Peyer's patch (tissue), 4 donors: Measurements from ENCODE around the gene MYRIP.

Source experiments
- POLR2A ChIP-seq, 2 donors: fragments of 450-650 bp; IDR thresholded peaks; one replicate each; pipeline ENCODE4 v1.5.1; 2017; ENCODE audit warnings: antibody characterized with exemption in 2 of 2, mild to moderate bottlenecking in 2 of 2, moderate library complexity in 2 of 2
- TF ChIP-seq, protein P1 (sequence below), 6 experiments: fragments of 450-650 bp in 4 of 6; fragments of 200-600 bp in 2 of 6; sonication (generic) in 1 of 6; IDR thresholded peaks; one replicate each; pipeline ENCODE4 v1.5.1; 2017 to 2019; ENCODE audit warnings: antibody characterized with exemption in 6 of 6, mild to moderate bottlenecking in 3 of 6, moderate library complexity in 1 of 6

DNA sequence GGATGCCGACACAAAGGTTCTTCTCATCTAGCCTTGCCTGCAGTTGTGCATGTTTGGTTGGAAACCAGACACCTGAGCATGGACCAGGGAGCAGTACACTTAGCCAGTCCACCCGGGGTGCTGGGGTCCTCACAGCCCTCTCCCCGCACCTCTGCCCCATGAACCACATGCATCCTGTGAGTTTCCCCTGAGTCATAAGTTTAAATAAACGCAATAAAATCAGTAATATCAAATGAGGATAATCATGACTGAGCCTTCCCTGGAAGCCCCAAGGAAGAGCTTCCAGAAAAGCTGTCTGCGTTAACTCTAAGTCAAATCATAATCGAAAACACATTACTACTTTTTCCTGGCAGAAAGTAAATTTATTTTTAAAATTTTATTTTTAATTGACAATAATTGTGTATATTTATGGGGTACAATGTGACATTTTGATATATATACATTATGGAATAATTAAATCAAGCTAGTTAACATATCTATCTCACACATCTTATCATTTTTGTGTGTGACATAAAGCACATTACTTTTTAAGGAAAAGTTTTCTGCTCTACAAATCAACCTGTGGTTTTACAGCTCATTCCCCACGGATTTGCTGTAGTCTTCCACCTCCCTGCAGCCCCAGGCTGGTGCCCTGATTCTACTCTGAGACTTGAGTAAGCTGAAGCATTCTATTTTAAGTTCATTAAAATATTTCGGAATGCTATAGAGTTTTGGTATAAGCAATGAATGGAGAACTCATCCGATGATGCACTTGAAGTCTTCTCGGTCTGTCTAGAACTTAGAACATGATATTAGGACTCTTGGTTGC, 334.1 kb downstream of the MYRIP start:
- TF ChIP-seq, protein P1, sequence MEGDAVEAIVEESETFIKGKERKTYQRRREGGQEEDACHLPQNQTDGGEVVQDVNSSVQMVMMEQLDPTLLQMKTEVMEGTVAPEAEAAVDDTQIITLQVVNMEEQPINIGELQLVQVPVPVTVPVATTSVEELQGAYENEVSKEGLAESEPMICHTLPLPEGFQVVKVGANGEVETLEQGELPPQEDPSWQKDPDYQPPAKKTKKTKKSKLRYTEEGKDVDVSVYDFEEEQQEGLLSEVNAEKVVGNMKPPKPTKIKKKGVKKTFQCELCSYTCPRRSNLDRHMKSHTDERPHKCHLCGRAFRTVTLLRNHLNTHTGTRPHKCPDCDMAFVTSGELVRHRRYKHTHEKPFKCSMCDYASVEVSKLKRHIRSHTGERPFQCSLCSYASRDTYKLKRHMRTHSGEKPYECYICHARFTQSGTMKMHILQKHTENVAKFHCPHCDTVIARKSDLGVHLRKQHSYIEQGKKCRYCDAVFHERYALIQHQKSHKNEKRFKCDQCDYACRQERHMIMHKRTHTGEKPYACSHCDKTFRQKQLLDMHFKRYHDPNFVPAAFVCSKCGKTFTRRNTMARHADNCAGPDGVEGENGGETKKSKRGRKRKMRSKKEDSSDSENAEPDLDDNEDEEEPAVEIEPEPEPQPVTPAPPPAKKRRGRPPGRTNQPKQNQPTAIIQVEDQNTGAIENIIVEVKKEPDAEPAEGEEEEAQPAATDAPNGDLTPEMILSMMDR (IDR thresholded peaks at IDR 0.05) = no peak
- no peak for TF ChIP-seq POLR2A (IDR thresholded peaks at IDR 0.05)
